ENCODE results near the gene SLX4IP. TPM values are rescaled to one million over a fixed set of nuclear protein-coding genes. Genes with fewer than 3 reads are reported as not detected.

Gene SLX4IP
- total and polyA plus RNA-seq, 2 of the 13 experiments (the other 11 are each of a cell fraction or from before 2014, with no cell fraction given), result 3.6 to 7.3 TPM

GRCh38 chr20:10524643-10525042 is 89.5 kb downstream of the SLX4IP start:
- ATAC-seq (no peak), DNase-seq (ENCODE audit: low spot score) (no peak), FAIRE-seq (no peak)
- no peak overlapping the region for H3K27ac ChIP-seq (ENCODE audit: extremely low read length, insufficient read depth, low read length)
- H3K4me3 ChIP-seq (replicated peaks in 1 of 3; ENCODE audit: insufficient read depth in 1 of 3, low read depth in 2 of 3, low read length in 3 of 3), result no peak overlapping the region
- H3K79me2 ChIP-seq (ENCODE audit: insufficient read depth, low read length), result no peaks in the 10 kb centered on the region
- intact Hi-C loops (cut with micrococcal nuclease; ENCODE audit: unreplicated experiment) (no loop called here), in situ Hi-C loops (cut with HindIII; ENCODE audit: extremely low pct_ligation_motif_present, low pct_unique_long_range_greater_than_20kb) (no loop called here)
- no peaks in the 10 kb centered on the region for H3K9me3 ChIP-seq (ENCODE audit: low read length)
- 90% methylated on average over 4 of the region's 4 CpGs for WGBS (ENCODE audit: low lambda C conversion rate)
- H3K4me2 ChIP-seq (ENCODE audit: low read depth, low read length), result no peak overlapping the region
- BruUV-seq (replicated peaks), result no TSS peak
- H2AFZ ChIP-seq (ENCODE audit: low read length), result no peak overlapping the region
- no peak overlapping the region for H3K9ac ChIP-seq (ENCODE audit: insufficient read depth, low read depth, low read length)
- ChIA-PET CTCF (ENCODE audit: low intra/inter-chr PET ratio, low total read pairs) (no interaction called here), POLR2A (no interaction called here)
- no peaks in the 10 kb centered on the region for H4K20me1 ChIP-seq (ENCODE audit: insufficient read depth, low read length)
- peaks cover 0 to 1% of the 10 kb centered on the region in 2 experiments; a peak in 1 of 5 replicates for H3K36me3 ChIP-seq (replicated peaks in 1 of 2; ENCODE audit: control insufficient read depth in 1 of 2, insufficient read depth in 2 of 2, low read length in 2 of 2)
- peaks cover 1% of the 10 kb centered on the region for H3K4me1 ChIP-seq (ENCODE audit: insufficient read depth, low read length)
- TF ChIP-seq ATF1 (CRISPR knock-in tag; IDR thresholded peaks at IDR 0.05), result no peak
- TF ChIP-seq ZNF282 (IDR thresholded peaks at IDR 0.05; ENCODE audit: partially characterized antibody), result no peak
- no peak for TF ChIP-seq IKZF5 (CRISPR knock-in tag; IDR thresholded peaks at IDR 0.05)
- peak; percentile 37; the same call in 1 of the 2 replicates for TF ChIP-seq CEBPB (IDR thresholded peaks at IDR 0.05; ENCODE audit: borderline replicate concordance, low read depth, low read length)
- no peaks in the 10 kb centered on the region for H3K27me3 ChIP-seq (ENCODE audit: control insufficient read depth in 1 of 2, insufficient read depth in 2 of 2, low read length in 2 of 2)

GRCh38 chr20:10527781-10528180 is 92.7 kb downstream of the SLX4IP start:
- CTCF ChIA-PET (ENCODE audit: low intra/inter-chr PET ratio, low total read pairs), result no interaction called here
- TF ChIP-seq ZFP62 (CRISPR knock-in tag; IDR thresholded peaks at IDR 0.05) (no peak), ZNF205 (CRISPR knock-in tag; IDR thresholded peaks at IDR 0.05) (no peak), SAP130 (CRISPR knock-in tag; IDR thresholded peaks at IDR 0.05; ENCODE audit: low read depth) (no peak), CHCHD3 (CRISPR knock-in tag; IDR thresholded peaks at IDR 0.05) (no peak), TEF (CRISPR knock-in tag; IDR thresholded peaks at IDR 0.05) (no peak), FOXO1 (CRISPR knock-in tag; IDR thresholded peaks at IDR 0.05) (no peak), ZKSCAN1 (IDR thresholded peaks at IDR 0.05; ENCODE audit: low read length) (no peak), POGZ (CRISPR knock-in tag; IDR thresholded peaks at IDR 0.05) (no peak)
- TF ChIP-seq, protein P1, sequence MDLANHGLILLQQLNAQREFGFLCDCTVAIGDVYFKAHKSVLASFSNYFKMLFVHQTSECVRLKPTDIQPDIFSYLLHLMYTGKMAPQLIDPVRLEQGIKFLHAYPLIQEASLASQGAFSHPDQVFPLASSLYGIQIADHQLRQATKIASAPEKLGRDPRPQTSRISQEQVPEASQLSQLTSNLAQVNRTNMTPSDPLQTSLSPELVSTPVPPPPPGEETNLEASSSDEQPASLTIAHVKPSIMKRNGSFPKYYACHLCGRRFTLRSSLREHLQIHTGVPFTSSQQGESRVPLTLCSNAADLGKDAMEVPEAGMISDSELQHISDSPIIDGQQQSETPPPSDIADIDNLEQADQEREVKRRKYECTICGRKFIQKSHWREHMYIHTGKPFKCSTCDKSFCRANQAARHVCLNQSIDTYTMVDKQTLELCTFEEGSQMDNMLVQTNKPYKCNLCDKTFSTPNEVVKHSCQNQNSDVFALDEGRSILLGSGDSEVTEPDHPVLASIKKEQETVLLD (CRISPR knock-in tag; IDR thresholded peaks at IDR 0.05; ENCODE audit: low read depth), result no peak
- TF ChIP-seq, protein P2, sequence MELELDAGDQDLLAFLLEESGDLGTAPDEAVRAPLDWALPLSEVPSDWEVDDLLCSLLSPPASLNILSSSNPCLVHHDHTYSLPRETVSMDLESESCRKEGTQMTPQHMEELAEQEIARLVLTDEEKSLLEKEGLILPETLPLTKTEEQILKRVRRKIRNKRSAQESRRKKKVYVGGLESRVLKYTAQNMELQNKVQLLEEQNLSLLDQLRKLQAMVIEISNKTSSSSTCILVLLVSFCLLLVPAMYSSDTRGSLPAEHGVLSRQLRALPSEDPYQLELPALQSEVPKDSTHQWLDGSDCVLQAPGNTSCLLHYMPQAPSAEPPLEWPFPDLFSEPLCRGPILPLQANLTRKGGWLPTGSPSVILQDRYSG (CRISPR knock-in tag; IDR thresholded peaks at IDR 0.05), result no peak
- TF ChIP-seq, protein P3, sequence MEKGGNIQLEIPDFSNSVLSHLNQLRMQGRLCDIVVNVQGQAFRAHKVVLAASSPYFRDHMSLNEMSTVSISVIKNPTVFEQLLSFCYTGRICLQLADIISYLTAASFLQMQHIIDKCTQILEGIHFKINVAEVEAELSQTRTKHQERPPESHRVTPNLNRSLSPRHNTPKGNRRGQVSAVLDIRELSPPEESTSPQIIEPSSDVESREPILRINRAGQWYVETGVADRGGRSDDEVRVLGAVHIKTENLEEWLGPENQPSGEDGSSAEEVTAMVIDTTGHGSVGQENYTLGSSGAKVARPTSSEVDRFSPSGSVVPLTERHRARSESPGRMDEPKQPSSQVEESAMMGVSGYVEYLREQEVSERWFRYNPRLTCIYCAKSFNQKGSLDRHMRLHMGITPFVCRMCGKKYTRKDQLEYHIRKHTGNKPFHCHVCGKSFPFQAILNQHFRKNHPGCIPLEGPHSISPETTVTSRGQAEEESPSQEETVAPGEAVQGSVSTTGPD (CRISPR knock-in tag; IDR thresholded peaks at IDR 0.05), result no peak

More at GRCh38 chr20:10527781-10528180, 92.7 kb downstream of the SLX4IP start:
- Histone ChIP-seq H3K79me2 (ENCODE audit: insufficient read depth, low read length) (no peaks in the 10 kb centered on the region), H3K27me3 (ENCODE audit: control insufficient read depth in 1 of 2, insufficient read depth in 2 of 2, low read length in 2 of 2) (no peaks in the 10 kb centered on the region), H3K27ac (ENCODE audit: extremely low read length, insufficient read depth, low read length) (no peak overlapping the region), H3K4me1 (ENCODE audit: insufficient read depth, low read length) (peaks cover 9% of the 10 kb centered on the region), H3K9me3 (ENCODE audit: low read length) (no peaks in the 10 kb centered on the region), H4K20me1 (ENCODE audit: insufficient read depth, low read length) (no peaks in the 10 kb centered on the region), H3K36me3 (replicated peaks in 1 of 2; ENCODE audit: control insufficient read depth in 1 of 2, insufficient read depth in 2 of 2, low read length in 2 of 2) (peaks cover 0 to 1% of the 10 kb centered on the region in 2 experiments; a peak in 1 of 5 replicates), H3K9ac (ENCODE audit: insufficient read depth, low read depth, low read length) (no peak overlapping the region), H3K4me3 (replicated peaks in 1 of 3; ENCODE audit: insufficient read depth in 1 of 3, low read depth in 2 of 3, low read length in 3 of 3) (no peak overlapping the region), H3K4me2 (ENCODE audit: low read depth, low read length) (no peak overlapping the region), H2AFZ (ENCODE audit: low read length) (no peak overlapping the region)
- no peak for DNase-seq (ENCODE audit: low spot score)
- in situ Hi-C loops (cut with HindIII; ENCODE audit: extremely low pct_ligation_motif_present, low pct_unique_long_range_greater_than_20kb), result no loop called here
- intact Hi-C loops (cut with micrococcal nuclease; ENCODE audit: unreplicated experiment), result no loop called here
- no peak for FAIRE-seq
- no peak for ATAC-seq
- 98% methylated on average over 3 of the region's 3 CpGs for WGBS (ENCODE audit: low lambda C conversion rate)
- POLR2A ChIA-PET, result no interaction called here
- BruUV-seq (replicated peaks), result no TSS peak
